Activated CD8-positive, alpha-beta memory T cell treated with anti-CD3 and anti-CD28 coated beads for 36 hours (primary cell): ENCODE data around the gene NRN1L. TPM values are rescaled to one million over a fixed set of nuclear protein-coding genes. Genes with fewer than 3 reads are reported as not detected.

Source experiments
- CTCF ChIA-PET: fragments of 350-600 bp; sonication (Branson Sonifier 250); formaldehyde crosslinking; loops from one replicate; lab custom pipeline; 2021; ENCODE audit warnings: antibody characterized with exemption; lab: Charles Lee
- POLR2A ChIA-PET: fragments of 350-600 bp; sonication (Branson Sonifier 250); formaldehyde crosslinking; loops from one replicate; lab custom pipeline; 2021; ENCODE audit warnings: antibody characterized with exemption; lab: Charles Lee
- total RNA-seq, 2 experiments: library from RNA; stranded (reverse); gene quantifications; one replicate each; pipeline ENCODE4 v1.2.3, GENCODE V29; 2021

The NRN1L gene
- total RNA-seq, 2 experiments from 2014 or later = 0.59 to 1.1 TPM

GRCh38 chr16:67874372-67874771 is 10.3 kb upstream of the NRN1L start:
- POLR2A ChIA-PET = interaction anchor here (0.7 kb wide), 1 partner anchor 55 kb away, joined by 3 read pairs; no protein-coding TSS in a partner anchor
- CTCF ChIA-PET = interaction anchor here (1.1 to 1.7 kb wide), 5 partner anchors 9 to 308 kb away, joined by 3 to 10 read pairs (median 4); partner anchors contain the start of gene DDX28

DNA sequence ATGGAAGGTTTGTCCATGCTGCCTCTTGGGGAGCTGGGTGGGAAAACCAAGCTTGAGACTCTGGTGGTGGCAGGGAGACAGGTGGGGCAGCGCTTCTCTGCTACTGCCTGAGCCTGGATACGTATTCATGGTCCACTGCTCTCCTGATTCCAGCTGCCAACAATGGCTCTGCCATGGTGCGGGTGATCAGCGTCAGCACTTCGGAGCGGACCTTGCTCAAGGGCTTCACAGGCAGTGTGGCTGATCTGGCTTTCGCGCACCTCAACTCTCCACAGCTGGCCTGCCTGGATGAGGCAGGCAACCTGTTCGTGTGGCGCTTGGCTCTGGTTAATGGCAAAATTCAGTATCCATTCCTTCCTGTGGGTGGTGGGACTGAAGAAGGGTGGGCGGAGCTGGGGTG is 7.6 kb upstream of the NRN1L start:
- ChIA-PET CTCF (interaction anchor here (1.5 kb wide), 1 partner anchor 43 kb away, joined by 3 read pairs; no protein-coding TSS in a partner anchor), POLR2A (no interaction called here)

DNA sequence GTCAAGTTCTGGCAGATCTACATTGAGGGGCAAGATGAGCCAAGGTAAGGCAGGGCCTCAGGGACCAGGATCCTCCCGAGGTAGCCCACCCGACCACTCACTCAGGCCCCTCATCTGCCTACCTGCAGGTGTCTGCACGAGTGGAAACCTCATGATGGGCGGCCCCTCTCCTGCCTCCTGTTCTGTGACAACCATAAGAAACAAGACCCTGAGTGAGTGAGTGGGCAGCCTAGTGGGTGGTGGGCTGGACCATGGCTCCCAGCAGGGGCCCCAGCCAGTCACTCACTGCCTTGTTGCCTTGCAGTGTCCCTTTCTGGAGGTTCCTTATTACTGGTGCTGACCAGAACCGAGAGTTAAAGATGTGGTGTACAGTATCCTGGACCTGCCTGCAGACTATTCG is 6.5 kb upstream of the NRN1L start:
- ChIA-PET CTCF (no interaction called here), POLR2A (no interaction called here)

- ChIA-PET CTCF (interaction anchor here (0.5 kb wide), 1 partner anchor 60 kb away, joined by 3 read pairs; no protein-coding TSS in a partner anchor), POLR2A (no interaction called here)
Observed at GRCh38 chr16:67878846-67879245, 5.8 kb upstream of the NRN1L start.

DNA sequence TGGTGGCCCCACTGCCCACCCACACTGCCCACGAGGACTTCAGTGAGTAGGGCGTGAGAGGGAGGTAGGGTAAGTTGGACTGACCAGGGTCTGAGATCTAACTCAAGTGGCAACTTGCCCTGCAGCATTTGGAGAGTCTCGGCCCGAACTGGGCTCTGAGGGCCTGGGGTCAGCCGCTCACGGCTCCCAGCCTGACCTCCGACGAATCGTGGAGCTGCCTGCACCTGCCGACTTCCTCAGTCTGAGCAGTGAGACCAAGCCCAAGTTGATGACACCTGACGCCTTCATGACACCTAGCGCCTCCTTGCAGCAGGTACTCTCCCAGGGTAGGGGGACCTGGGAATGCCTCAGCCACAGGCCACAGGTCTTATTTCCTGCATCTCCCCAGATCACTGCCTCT is 5.2 kb upstream of the NRN1L start:
- CTCF ChIA-PET = interaction anchor here (0.5 to 1.3 kb wide), 2 partner anchors 61 to 63 kb away, joined by 3 to 4 read pairs; no protein-coding TSS in a partner anchor
- POLR2A ChIA-PET = no interaction called here

DNA sequence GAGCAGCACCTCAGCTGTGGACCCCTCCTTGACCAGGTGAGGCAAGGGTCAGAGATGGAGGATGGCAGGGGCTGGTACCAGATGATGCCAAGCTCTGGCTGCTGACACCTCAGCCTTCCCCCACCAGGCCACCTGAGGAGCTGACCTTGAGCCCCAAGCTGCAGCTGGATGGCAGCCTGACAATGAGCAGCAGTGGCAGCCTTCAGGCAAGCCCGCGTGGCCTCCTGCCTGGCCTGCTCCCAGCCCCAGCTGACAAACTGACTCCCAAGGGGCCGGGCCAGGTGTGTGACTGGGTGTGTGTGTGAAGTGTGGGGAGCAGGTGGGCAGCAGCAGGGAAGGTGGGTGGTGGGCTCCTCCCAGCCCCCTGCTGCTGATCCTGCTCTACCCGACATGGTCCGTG is 4.7 kb upstream of the NRN1L start:
- ChIA-PET POLR2A (no interaction called here), CTCF (interaction anchor here (0.6 to 1.3 kb wide), 2 partner anchors 63 to 1851 kb away, joined by 3 to 4 read pairs; no protein-coding TSS in a partner anchor)

DNA sequence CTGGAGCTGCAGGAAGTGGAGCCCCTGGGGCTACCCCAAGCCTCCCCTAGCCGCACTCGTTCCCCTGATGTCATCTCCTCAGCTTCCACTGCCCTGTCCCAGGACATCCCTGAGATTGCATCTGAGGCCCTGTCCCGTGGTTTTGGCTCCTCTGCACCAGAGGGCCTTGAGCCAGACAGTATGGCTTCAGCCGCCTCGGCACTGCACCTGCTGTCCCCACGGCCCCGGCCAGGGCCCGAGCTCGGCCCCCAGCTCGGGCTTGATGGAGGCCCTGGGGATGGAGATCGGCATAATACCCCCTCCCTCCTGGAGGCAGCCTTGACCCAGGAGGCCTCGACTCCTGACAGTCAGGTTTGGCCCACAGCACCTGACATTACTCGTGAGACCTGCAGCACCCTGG is 4.1 kb upstream of the NRN1L start:
- ChIA-PET CTCF (interaction anchor here (0.6 to 1.3 kb wide), 3 partner anchors 12 to 1851 kb away, joined by 3 to 4 read pairs (median 3); no protein-coding TSS in a partner anchor), POLR2A (no interaction called here)

GRCh38 chr16:67881621-67882161 is 3.0 kb upstream of the NRN1L start:
- POLR2A ChIA-PET = interaction anchor here (0.6 kb wide), 1 partner anchor 358 kb away, joined by 3 read pairs; no protein-coding TSS in a partner anchor
- CTCF ChIA-PET = interaction anchor here (0.8 to 5.2 kb wide), 3 partner anchors 11 to 51 kb away, joined by 3 to 45 read pairs (median 3); partner anchors contain the start of gene CTRL

- POLR2A ChIA-PET = no interaction called here
Observed at GRCh38 chr16:67882374-67883145, 2.1 kb upstream of the NRN1L start.

DNA sequence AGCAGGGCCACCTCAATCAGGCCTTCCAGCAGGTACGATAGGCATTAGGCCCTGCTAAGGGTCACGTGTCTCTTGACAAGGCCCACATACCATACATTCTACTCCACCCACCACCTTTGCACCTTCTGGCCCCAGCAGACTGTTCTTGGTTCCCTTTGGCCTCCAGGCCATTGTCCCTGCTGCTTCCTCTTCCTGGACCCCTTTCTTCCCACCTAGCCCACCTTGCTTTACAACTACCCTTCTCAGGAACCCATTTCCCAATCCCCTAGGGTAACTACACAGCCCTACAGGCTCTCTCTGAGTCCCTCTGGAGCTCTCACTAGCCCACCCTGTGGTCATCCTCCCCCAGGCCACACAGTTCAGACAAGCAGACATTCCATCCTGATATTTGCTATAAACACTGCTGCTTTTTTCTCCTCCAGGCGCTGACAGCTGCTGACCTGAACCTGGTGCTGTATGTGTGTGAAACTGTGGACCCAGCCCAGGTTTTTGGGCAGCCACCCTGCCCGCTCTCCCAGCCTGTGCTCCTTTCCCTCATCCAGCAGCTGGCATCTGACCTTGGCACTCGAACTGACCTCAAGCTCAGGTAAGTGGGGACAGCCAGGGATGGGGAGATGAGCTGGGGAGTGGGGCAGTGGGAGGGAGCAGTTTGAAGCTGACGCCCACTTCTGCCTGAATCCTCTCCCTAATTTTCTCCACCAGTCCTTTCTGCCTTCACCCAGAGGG is 1.4 kb upstream of the NRN1L start:
- ChIA-PET POLR2A (no interaction called here), CTCF (interaction anchor here (0.6 to 5.2 kb wide), 32 partner anchors 9 to 231 kb away, joined by 3 to 45 read pairs (median 4); partner anchors contain the start of genes CENPT, CTRL, EDC4 and LCAT)

More at GRCh38 chr16:67882374-67883145, 2.1 kb upstream of the NRN1L start:
- CTCF ChIA-PET = interaction anchor here (0.8 to 5.2 kb wide), 13 partner anchors 11 to 183 kb away, joined by 3 to 45 read pairs (median 7); partner anchors contain the start of genes CENPT, CTRL, NUTF2 and PSKH1

DNA sequence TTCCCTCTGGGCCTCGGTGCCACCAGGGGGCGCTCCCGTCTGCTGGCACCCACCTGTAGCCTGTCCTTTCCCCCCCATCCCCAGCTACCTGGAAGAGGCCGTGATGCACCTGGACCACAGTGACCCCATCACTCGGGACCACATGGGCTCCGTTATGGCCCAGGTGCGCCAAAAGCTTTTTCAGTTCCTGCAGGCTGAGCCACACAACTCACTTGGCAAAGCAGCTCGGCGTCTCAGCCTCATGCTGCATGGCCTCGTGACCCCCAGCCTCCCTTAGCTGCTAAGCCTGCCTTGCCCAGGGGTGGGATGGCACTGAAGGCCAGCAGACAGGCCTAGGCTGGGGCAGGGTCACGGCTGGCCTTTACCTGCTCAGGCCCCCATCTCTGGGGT is 818 bp upstream of the NRN1L start:
- ChIA-PET POLR2A (interaction anchor here (0.5 kb wide), 2 partner anchors 55 to 148 kb away, joined by 3 read pairs; no protein-coding TSS in a partner anchor), CTCF (interaction anchor here (0.6 to 5.2 kb wide), 35 partner anchors 9 to 232 kb away, joined by 3 to 45 read pairs (median 4); partner anchors contain the start of genes CTRL, EDC4, LCAT and NFATC3)

GRCh38 chr16:67885545-67885944 is 860 bp downstream of the NRN1L start:
- CTCF ChIA-PET = interaction anchor here (1.0 to 5.2 kb wide), 4 partner anchors 23 to 48 kb away, joined by 3 to 45 read pairs (median 6); partner anchors contain the start of gene CTRL
- POLR2A ChIA-PET = interaction anchor here (1.3 kb wide), 1 partner anchor 50 kb away, joined by 5 read pairs; no protein-coding TSS in a partner anchor

DNA sequence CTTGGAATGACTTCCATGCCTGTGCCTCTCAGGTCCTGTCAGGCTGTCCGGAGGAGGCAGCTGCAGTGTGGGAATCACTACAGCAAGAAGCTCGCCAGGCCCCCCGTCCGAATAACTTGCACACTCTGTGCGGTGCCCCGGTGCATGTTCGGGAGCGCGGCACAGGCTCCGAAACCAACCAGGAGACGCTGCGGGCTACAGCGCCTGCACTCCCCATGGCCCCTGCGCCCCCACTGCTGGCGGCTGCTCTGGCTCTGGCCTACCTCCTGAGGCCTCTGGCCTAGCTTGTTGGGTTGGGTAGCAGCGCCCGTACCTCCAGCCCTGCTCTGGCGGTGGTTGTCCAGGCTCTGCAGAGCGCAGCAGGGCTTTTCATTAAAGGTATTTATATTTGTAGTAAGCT is 1.3 kb downstream of the NRN1L start:
- ChIA-PET POLR2A (interaction anchor here (0.6 to 1.3 kb wide), 2 partner anchors 50 to 179 kb away, joined by 5 to 7 read pairs; no protein-coding TSS in a partner anchor), CTCF (interaction anchor here (1.0 to 5.2 kb wide), 5 partner anchors 11 to 47 kb away, joined by 3 to 45 read pairs (median 4); partner anchors contain the start of gene CTRL)

GRCh38 chr16:67886387-67886786 is 1.7 kb downstream of the NRN1L start:
- CTCF ChIA-PET = interaction anchor here (0.6 to 5.2 kb wide), 5 partner anchors 11 to 70 kb away, joined by 3 to 45 read pairs (median 4); partner anchors contain the start of gene CTRL
- POLR2A ChIA-PET = interaction anchor here (0.6 to 1.3 kb wide), 2 partner anchors 49 to 179 kb away, joined by 5 to 7 read pairs; no protein-coding TSS in a partner anchor

DNA sequence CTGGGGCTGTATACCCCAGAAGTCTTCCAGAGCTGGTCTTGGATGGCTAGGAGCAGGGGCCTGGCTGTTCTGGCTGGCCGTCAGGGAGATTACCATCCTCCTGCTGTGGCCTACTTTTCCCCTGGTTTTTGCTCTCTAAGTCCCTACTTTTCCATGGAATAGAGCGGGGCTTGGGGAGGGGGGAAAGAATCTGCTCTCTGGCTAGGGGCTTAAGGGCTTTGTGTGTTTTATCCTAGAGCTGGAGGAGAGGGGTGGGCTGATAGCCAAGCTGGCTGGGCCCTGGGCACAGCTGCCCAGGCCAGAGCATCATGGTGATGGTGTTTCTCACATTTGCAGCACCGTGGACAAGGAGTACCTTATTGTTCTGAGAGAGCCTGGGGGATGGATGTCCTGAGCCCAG is 3.6 kb downstream of the NRN1L start:
- ChIA-PET CTCF (interaction anchor here (1.2 to 1.3 kb wide), 2 partner anchors 40 to 46 kb away, joined by 3 to 4 read pairs; no protein-coding TSS in a partner anchor), POLR2A (no interaction called here)

GRCh38 chr16:67892375-67892774 is 7.7 kb downstream of the NRN1L start:
- CTCF ChIA-PET = interaction anchor here (0.7 to 4.1 kb wide), 8 partner anchors 9 to 371 kb away, joined by 3 to 20 read pairs (median 3); partner anchors contain the start of genes NRN1L and PSMB10
- POLR2A ChIA-PET = no interaction called here

DNA sequence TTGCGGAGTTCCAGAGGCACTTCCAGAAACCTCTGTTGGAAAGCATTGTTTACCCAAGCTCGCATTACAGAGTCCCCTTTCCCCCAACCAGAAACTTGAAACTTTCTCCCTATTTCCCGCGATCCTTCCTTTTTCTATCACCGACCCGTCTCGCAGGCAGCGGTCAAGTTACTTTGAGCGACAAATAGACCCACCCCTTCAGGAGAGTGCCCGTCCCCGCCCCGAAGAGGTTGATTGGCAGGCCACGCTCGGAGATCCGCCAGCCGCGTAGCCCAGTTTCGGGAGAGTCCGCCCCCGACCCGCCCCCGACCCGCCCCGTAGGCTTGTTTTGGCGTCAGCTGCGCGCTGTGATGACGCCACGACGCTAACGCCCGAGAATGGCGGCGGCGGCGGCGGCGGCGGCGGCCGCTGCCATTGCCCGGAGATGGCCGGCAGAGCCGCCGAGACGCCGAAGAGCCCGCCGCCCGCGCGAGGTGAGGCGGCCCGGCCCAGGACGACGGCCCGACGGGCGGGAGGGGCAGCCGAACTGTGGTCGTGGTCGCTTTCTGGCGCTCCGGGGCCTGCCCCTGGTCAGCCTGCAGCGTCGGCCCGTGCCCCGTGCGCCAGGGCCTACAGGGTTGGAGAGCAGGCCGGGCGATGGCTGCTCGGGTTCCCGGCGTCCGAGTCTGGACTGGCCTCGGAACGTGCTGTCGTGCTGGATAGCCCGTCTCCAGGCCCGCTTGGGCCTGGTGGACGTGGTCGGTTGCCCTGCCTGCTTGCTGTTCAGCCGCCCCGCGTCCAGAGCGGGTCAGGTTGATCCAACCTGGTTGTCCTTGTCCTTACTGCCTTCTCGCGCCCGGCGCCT is 8.4 kb downstream of the NRN1L start, which contains the start of gene PSKH1:
Gene PSKH1 (plus strand): TSS at position 356 of the 844 bp plus-strand sequence. CDS start 15,496 bp downstream, outside the sequence.
- ChIA-PET POLR2A (no interaction called here), CTCF (interaction anchor here (0.7 to 4.1 kb wide), 8 partner anchors 9 to 372 kb away, joined by 3 to 20 read pairs (median 3); partner anchors contain the start of genes NRN1L and PSMB10)
